ENCODE measurements around the gene CIZ1. TPM values are rescaled to one million over a fixed set of nuclear protein-coding genes. Genes with fewer than 3 reads are reported as not detected.
"Not testable (repeated sequence)": the region's sequence is repeated elsewhere in the genome, so short reads cannot be mapped to it uniquely, and the experiment has no call there.

Gene CIZ1
- total RNA-seq, 1 donor from 2014 or later: 150 TPM

DNA sequence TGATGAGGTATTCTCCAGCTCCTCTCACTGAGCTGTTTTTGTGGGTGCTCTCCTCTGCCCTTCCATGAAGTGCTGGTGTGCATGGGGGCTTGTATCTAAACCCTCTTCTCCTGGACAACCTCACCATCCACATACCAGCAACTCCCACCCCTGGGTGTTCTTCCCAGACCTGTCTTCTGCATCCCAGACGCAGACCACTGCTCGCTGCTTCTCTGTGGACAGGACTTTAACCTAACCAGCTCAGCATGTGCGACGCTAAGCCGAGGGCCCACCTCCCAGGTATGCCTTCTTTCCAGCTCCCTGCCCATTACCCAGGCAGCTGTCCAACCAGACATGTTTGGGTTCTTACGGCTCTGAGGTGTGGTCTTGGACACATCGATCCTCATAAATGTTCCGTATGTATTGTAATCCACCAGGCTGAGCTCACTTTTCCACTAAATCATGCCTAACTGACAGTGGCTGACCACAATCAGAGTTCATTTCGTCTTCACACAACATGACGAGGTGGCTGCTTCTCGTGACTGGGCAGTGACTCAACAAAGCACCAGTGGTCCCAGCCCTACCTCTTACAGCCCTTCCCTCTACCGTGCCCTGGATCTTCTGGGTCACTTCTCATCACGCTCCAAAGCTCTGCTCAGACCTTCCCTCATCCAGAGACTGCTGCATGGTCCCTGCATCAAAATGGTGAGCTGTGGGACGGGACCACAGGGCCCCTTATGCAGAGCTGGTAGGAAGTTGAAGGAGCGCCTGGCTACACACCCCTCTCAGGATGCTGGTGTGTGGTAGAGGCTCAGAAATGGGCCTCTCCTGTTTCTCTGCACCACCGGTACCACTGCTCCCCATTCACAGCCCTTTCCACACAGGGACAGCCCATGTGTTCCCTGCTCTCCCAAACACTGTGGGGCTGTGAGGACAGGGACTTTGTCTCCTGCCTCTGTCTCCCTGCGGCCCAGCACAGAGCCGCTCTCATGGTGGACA is 54.3 kb downstream of the CIZ1 start:
- H3K27ac Mint-ChIP-seq: no peak overlapping the region
- no peak overlapping the region for H3K4me3 Mint-ChIP-seq (ENCODE audit: low read depth)
- no peak for DNase-seq (ENCODE audit: low spot score)
- no peaks in the 10 kb centered on the region for H3K36me3 Mint-ChIP-seq (ENCODE audit: low read depth)
- no peaks in the 10 kb centered on the region for H3K9me3 Mint-ChIP-seq
- peaks cover 34% of the 10 kb centered on the region for H3K27me3 Mint-ChIP-seq (ENCODE audit: low read depth)
- intact Hi-C loops (cut with micrococcal nuclease): no loop called here
- peaks cover 9% of the 10 kb centered on the region for H3K4me1 Mint-ChIP-seq (ENCODE audit: low read depth)

DNA sequence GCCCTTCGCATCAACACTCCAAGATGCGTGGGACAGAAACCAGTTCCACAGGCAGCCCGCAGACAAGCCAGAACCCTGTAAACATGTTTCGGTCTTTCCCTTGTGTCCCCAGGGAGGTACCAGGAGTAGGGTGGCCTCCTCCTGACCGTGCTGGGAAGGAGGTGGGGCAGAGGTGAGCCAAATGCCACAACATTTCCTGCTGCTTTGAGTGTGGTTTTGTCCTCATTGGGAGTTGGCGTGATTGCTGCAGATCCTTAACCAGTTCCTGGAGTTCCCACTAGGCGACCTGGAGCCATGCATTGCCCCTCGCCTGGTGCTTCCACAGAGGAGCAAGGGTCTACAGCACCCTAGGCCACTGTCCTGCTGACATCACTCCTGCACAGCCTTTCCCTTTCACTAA is 55.8 kb downstream of the CIZ1 start:
- H3K36me3 Mint-ChIP-seq (ENCODE audit: low read depth); H3K4me3 Mint-ChIP-seq (ENCODE audit: low read depth); H3K4me1 Mint-ChIP-seq (ENCODE audit: low read depth); H3K9me3 Mint-ChIP-seq; DNase-seq (ENCODE audit: low spot score); H3K27ac Mint-ChIP-seq; intact Hi-C loops (cut with micrococcal nuclease): not testable (repeated sequence)
- H3K27me3 Mint-ChIP-seq (ENCODE audit: low read depth): peaks cover 42% of the 10 kb centered on the region

DNA sequence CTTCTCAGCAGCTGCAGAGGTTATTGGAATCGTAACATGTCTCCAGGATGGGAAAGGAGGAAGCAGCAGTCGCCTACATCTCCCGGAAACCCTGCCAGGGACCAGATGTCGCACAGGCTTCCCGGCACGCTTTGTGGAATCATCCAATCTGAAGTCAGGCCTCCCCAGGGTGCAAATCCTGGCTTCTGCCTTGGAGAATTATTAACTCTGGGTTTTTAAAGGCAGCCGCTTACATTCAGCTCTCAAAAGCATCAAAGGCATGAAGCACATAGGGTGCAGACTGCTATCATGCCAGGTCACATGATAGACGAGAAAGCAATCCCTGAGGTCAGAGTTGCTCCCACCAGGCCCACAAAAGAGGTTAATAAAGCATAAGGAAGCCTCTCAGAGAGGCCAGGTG is 59.2 kb downstream of the CIZ1 start:
- H3K27ac Mint-ChIP-seq; intact Hi-C loops (cut with micrococcal nuclease); DNase-seq (ENCODE audit: low spot score); H3K36me3 Mint-ChIP-seq (ENCODE audit: low read depth); H3K4me3 Mint-ChIP-seq (ENCODE audit: low read depth); H3K9me3 Mint-ChIP-seq: not testable (repeated sequence)
- peaks cover 42% of the 10 kb centered on the region for H3K27me3 Mint-ChIP-seq (ENCODE audit: low read depth)
- H3K4me1 Mint-ChIP-seq (ENCODE audit: low read depth): peaks cover 13% of the 10 kb centered on the region

DNA sequence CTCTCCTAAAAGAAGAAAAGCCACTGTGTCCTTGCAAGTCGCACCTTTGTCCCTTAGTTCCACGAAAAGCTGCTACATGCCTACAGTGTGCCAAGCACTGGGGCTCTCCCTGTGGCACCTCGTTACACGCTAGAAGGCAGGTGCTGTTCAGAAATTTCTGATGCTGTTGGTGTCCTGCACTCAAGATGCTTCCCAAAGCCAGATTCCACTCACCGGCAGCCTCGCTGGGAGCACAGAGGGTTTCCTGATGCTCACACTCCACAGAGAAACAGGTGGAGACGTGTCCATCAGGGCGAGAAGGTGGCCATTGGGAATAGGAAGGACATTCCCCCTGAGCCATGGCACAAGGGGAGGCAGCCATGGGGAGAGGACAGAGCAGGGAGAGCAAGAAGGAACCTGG is 60.0 kb downstream of the CIZ1 start:
- intact Hi-C loops (cut with micrococcal nuclease); H3K4me3 Mint-ChIP-seq (ENCODE audit: low read depth); H3K36me3 Mint-ChIP-seq (ENCODE audit: low read depth); H3K9me3 Mint-ChIP-seq; DNase-seq (ENCODE audit: low spot score); H3K27ac Mint-ChIP-seq: not testable (repeated sequence)
- Mint-ChIP-seq H3K27me3 (ENCODE audit: low read depth) (peaks cover 42% of the 10 kb centered on the region), H3K4me1 (ENCODE audit: low read depth) (peaks cover 14% of the 10 kb centered on the region)

DNA sequence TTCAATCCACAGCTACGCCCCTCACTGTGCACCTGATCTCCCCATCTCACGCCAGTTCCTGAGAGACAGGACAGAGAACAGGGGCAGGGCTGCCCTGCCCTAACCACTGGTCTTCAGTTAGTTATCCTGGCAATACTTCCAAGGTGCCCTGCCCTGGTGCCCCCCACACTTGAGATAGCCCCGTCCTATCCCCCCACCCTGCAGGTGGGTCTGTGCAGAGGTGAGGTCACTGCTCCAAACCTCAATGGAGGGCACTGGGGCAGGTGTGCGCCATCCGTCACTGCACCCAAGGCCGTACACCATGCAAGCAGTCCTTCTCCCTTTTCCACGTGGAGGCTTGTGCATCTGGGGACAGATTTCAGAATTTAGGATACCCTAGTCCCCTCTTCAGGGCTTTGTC is 60.7 kb downstream of the CIZ1 start:
- Mint-ChIP-seq H3K4me1 (ENCODE audit: low read depth) (peaks cover 19% of the 10 kb centered on the region), H3K27me3 (ENCODE audit: low read depth) (peaks cover 40% of the 10 kb centered on the region)
- H3K27ac Mint-ChIP-seq; intact Hi-C loops (cut with micrococcal nuclease); H3K36me3 Mint-ChIP-seq (ENCODE audit: low read depth); DNase-seq (ENCODE audit: low spot score); H3K4me3 Mint-ChIP-seq (ENCODE audit: low read depth); H3K9me3 Mint-ChIP-seq: not testable (repeated sequence)

DNA sequence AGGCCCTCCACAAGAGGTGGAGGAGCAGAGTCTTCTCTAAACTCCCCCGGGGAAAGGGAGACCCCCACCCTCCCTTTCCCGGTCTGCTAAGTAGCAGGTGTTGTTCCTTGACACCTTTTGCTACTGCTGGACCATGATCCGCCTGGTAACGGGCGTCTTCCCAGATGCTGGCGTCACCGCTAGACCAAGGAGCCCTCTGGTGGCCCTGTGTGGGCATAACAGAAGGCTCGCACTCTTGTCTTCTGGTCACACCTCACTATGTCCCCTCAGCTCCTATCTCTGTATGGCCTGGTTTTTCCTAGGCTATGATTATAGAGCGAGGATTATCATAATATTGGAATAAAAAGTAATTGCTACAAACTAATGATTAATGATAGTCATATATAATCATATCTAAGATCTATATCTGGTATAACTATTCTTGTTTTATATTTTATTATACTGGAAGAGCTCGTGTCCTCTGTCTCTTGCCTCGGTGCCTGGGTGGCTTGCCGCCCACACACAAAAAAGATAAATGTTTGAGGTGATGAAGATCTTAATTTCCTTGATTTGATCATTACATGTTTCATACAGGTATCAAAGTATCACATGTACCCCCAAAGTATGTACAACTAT is 61.3 kb downstream of the CIZ1 start:
- peak; percentile 50 for DNase-seq (ENCODE audit: low spot score)
- peak overlapping the region; percentile 51 for H3K27ac Mint-ChIP-seq
- H3K27me3 Mint-ChIP-seq (ENCODE audit: low read depth): peaks cover 35% of the 10 kb centered on the region
- H3K4me3 Mint-ChIP-seq (ENCODE audit: low read depth): peak overlapping the region; percentile 51
- intact Hi-C loops (cut with micrococcal nuclease): loop anchor here (2.0 to 10.0 kb wide), 3 partner anchors 31 to 355 kb away; partner anchors contain the start of genes BBLN, GOLGA2, SH2D3C and SWI5
- peaks cover 24% of the 10 kb centered on the region for H3K4me1 Mint-ChIP-seq (ENCODE audit: low read depth)
- not testable (repeated sequence) for H3K9me3 Mint-ChIP-seq; H3K36me3 Mint-ChIP-seq (ENCODE audit: low read depth)

DNA sequence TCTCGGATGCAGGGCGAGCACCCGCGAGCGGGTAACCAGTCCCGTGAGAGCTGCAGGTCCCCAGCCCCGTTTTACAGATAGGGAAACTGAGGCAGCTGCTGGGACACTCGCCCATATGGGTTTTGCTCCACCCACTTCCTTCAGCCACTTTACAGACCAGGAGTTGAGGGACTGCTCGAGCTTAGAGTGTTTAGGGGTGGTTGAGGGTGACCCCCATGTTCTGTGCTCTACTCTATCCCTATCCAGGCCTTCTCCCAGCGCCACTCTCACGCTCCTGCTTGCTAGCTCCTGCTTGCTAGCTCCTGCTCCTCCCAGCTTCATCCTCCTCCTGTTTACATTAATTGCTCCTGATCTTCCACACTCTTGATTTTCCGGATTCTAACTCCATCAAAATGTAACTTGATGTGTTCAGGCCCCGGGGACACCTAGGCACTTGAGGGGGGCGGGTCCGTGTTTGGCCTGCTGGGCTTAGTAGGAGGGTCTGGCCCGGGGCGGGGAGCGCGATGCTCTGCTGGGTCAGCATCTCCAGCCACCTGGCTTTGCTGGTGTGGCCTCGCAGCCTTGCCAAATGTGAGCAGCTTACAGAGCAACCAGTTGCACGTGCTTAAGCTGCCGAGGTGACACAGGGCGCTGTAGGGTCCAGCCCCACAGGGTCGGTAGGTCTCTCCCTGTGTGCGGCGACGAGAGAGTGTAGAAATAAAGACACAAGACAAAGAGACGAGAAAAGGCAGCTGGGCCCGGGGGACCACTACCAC is 62.4 kb downstream of the CIZ1 start:
- Mint-ChIP-seq H3K27ac (peak overlapping the region; percentile 44), H3K36me3 (ENCODE audit: low read depth) (peaks cover 15% of the 10 kb centered on the region), H3K27me3 (ENCODE audit: low read depth) (peaks cover 25% of the 10 kb centered on the region), H3K4me1 (ENCODE audit: low read depth) (peaks cover 28% of the 10 kb centered on the region), H3K4me3 (ENCODE audit: low read depth) (peak overlapping the region; percentile 94), H3K9me3 (no peaks in the 10 kb centered on the region)
- intact Hi-C loops (cut with micrococcal nuclease): loop anchor here (1.0 to 10.0 kb wide), 4 partner anchors 32 to 354 kb away; partner anchors contain the start of genes BBLN, GOLGA2, SH2D3C and SLC25A25
- no peak for DNase-seq (ENCODE audit: low spot score)

DNA sequence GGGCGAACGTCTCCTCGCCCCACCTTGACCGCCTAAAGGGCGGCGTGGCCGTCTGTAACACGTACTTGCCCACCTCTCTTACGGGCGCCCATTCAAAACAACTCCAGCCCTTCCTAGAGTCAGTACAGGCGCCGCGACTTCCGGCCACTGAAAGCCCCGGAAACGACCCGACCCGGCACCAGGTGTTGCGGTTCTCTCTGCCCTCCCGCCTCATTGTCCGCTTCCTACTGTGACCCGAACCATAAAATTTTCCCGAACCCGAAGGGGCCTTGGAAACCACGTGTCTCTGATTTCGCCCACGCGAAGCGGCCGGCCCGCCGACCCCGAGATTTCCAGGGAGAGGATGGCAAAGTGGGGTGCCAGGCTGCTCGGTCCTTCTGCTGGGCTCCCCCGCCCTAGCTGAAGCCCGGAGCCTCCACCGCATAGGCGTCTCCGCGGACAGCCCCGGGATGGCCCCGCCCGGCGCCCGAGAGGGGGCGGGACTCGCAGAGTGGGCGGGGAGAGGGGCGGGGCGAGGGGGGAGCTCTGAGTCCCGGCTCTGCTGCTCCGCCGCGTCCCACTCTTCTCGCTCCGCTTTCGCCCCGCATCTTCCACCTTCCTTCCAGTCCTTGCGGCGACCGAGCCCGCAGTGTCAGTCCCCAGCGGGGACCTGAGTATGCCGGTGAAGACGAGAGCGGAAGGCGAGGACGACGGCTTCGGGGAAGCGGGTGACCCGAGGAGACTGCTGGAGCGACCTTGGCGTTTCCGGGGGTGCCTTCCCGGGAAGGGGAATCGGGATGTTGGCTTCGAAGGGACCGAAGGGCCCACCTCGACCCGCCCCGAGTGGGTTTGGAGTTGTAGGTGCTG is 63.2 kb downstream of the CIZ1 start:
- H3K36me3 Mint-ChIP-seq (ENCODE audit: low read depth): peaks cover 19% of the 10 kb centered on the region
- DNase-seq (ENCODE audit: low spot score): peak; percentile 83
- intact Hi-C loops (cut with micrococcal nuclease): loop anchor here (1.0 to 10.0 kb wide), 5 partner anchors 11 to 353 kb away; partner anchors contain the start of genes BBLN, GOLGA2, SH2D3C and SLC25A25

DNA sequence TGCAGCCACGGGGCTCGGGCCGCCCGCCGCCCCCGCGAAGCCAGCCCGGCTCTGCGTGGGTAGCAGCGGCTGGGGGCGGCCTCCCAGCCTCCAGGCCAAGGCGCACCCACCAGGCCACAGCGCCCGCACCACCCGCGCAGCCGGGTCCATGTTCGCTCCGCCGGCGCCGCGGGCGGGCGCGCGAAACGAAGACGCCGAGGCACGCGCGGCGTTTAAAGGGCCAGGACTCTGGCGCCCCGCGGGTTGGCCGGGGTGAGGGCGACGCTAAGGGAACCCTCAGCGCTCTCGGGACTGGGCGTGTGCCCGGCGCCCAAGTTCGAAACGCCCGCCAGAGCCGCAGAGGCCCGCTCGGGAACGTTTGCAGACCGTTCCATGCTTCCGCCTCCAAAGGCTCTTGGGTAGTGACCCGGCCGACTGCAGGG is 63.8 kb downstream of the CIZ1 start, which contains the start of gene PTGES2:
TSS of gene PTGES2 (minus strand) at position 162 of the 422 bp plus-strand sequence. CDS start at position 150, 12 bp downstream.
- intact Hi-C loops (cut with micrococcal nuclease): loop anchor here (1.0 to 10.0 kb wide), 3 partner anchors 10 to 353 kb away; partner anchors contain the start of genes GOLGA2, SH2D3C and SWI5
- Mint-ChIP-seq H3K9me3 (no peaks in the 10 kb centered on the region), H3K36me3 (ENCODE audit: low read depth) (peaks cover 22% of the 10 kb centered on the region), H3K4me3 (ENCODE audit: low read depth) (peak within 1 kb of the TSS; percentile 94), H3K4me1 (ENCODE audit: low read depth) (peaks cover 24% of the 10 kb centered on the region), H3K27ac (peak within 1 kb of the TSS; percentile 98), H3K27me3 (ENCODE audit: low read depth) (peaks cover 11% of the 10 kb centered on the region)
- DNase-seq (ENCODE audit: low spot score): peak; percentile 77

More for the DNA sequence above, 63.2 kb downstream of the CIZ1 start:
- Mint-ChIP-seq H3K4me1 (ENCODE audit: low read depth) (peaks cover 27% of the 10 kb centered on the region), H3K4me3 (ENCODE audit: low read depth) (peak overlapping the region; percentile 94), H3K27ac (peak overlapping the region; percentile 98), H3K9me3 (no peaks in the 10 kb centered on the region), H3K27me3 (ENCODE audit: low read depth) (peaks cover 17% of the 10 kb centered on the region)

DNA sequence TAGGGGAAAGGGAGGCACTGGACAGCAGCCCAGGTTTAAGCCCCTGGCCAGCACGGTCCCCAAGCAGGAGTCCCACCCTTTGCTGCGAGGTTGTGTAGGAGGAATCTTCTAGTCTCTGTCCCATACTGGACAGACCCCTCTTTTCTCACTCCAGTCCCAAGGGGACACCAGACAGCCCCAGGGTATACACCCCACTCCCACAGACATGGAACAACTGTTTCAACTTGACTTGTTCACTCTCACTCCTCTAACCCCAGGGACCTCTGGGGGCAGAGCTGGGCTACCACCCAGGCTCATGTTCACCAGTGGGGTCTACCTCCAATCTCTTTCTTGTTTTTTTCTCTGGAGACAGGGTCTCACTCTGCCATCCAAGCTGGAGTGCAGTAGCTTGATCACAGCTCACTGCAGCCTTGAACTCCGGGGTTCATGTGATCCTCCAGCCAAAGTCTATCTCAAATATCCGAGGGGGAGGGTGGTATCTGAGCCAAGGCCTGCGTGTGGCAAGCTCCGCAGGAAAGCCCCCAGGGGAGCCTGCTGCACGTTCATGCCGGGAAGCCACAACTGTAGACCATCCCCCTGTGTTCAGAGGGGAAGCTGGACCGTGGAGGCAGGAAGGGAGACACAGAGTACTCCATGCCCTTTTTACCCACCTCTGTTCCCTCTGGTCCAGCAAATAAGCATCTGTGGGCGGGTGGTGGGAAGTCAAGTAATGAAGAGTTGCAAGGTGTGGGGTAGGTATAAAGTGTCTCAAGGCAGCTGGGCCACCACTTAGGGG is 65.6 kb downstream of the CIZ1 start:
- intact Hi-C loops (cut with micrococcal nuclease): loop anchor here (5.0 to 10.0 kb wide), 2 partner anchors 152 to 351 kb away; partner anchors contain the start of genes GOLGA2, SH2D3C and SWI5
- peaks cover 24% of the 10 kb centered on the region for H3K4me1 Mint-ChIP-seq (ENCODE audit: low read depth)
- peak overlapping the region; percentile 40 for H3K27ac Mint-ChIP-seq
- no peak for DNase-seq (ENCODE audit: low spot score)
- H3K9me3 Mint-ChIP-seq: no peaks in the 10 kb centered on the region
- H3K36me3 Mint-ChIP-seq (ENCODE audit: low read depth): peaks cover 27% of the 10 kb centered on the region
- no peaks in the 10 kb centered on the region for H3K27me3 Mint-ChIP-seq (ENCODE audit: low read depth)
- H3K4me3 Mint-ChIP-seq (ENCODE audit: low read depth): peak overlapping the region; percentile 78
